GM15510 (cell line): ENCODE measurements around the gene TMEM181.

Experiments used
- POLR2A ChIP-seq: IDR thresholded peaks from 3 replicates; pipeline ENCODE4 v1.6.1; 2011; ENCODE audit warnings: borderline replicate concordance; ENCODE audit not compliant: insufficient read length; ENCODE audit errors: extremely low read depth

TMEM181 gene

GRCh38 chr6:158595223-158595622 lies 35.3 kb downstream of the TMEM181 start:
- TF ChIP-seq POLR2A, result no peak

- no peak for TF ChIP-seq POLR2A
These were observed 37.0 kb downstream of the TMEM181 start for GRCh38 chr6:158596861-158597260.

GRCh38 chr6:158597565-158597964 lies 37.7 kb downstream of the TMEM181 start:
- TF ChIP-seq POLR2A, result no peak

- TF ChIP-seq POLR2A, result no peak
These were observed 39.7 kb downstream of the TMEM181 start for GRCh38 chr6:158599635-158600034.

- TF ChIP-seq POLR2A, result no peak
These were observed 43.6 kb downstream of the TMEM181 start for GRCh38 chr6:158603261-158604047.

- no peak for TF ChIP-seq POLR2A
These were observed 44.1 kb downstream of the TMEM181 start for GRCh38 chr6:158604048-158604406.

GRCh38 chr6:158605266-158605878 lies 45.5 kb downstream of the TMEM181 start:
- TF ChIP-seq POLR2A, result no peak

- no peak for TF ChIP-seq POLR2A
These were observed 47.0 kb downstream of the TMEM181 start for GRCh38 chr6:158606935-158607334.

GRCh38 chr6:158607411-158608170 lies 47.7 kb downstream of the TMEM181 start:
- TF ChIP-seq POLR2A, result no peak

GRCh38 chr6:158608221-158608620 lies 48.3 kb downstream of the TMEM181 start:
- TF ChIP-seq POLR2A, result no peak

- no peak for TF ChIP-seq POLR2A
These were observed 49.7 kb downstream of the TMEM181 start for GRCh38 chr6:158609455-158610155.

- no peak for TF ChIP-seq POLR2A
These were observed 50.6 kb downstream of the TMEM181 start for GRCh38 chr6:158610319-158610968.

GRCh38 chr6:158611039-158611438 lies 51.1 kb downstream of the TMEM181 start:
- no peak for TF ChIP-seq POLR2A
